Pancreas (tissue), 10 donors: Measurements from ENCODE around the gene GSG1L. TPM values are rescaled to one million over a fixed set of nuclear protein-coding genes. Genes with fewer than 3 reads are reported as not detected.
A peak's percentile ranks its signal among the peaks of the same experiment; 100 is the strongest.

Source experiments
- ATAC-seq, 4 donors: fragments of 200-7000 bp; cut with Tn5 transposase; one replicate each; pipeline versions ENCODE4 v1.8.0 to v1.9.1; 2020; ENCODE audit warnings: mild to moderate bottlenecking in 4 of 4, moderate library complexity in 4 of 4
- DNase-seq, 6 donors: peaks; one replicate each; pipeline ENCODE4 v3.0.0-alpha.2; 2020
- FAIRE-seq: peaks from 2 replicates; lab custom pipeline; 2012; peaks lifted over from hg19 to GRCh38; lab: Jason Lieb, UNC
- H3K27ac ChIP-seq, 4 donors: fragments of 200-600 bp; sonication (generic); 1 replicate in 3 of 4; 2 replicates in 1 of 4; pipeline versions ENCODE4 v1.5.0 to v1.8.0; 2020
- H3K27me3 ChIP-seq, 4 donors: fragments of 200-600 bp; one replicate each; pipeline ENCODE4 v1.8.0; 2021
- H3K36me3 ChIP-seq, 3 donors: fragments of 200-600 bp; sonication (generic) in 1 of 3; one replicate each; pipeline versions ENCODE4 v1.5.0 to v1.8.0; 2020 to 2021
- H3K4me1 ChIP-seq, 3 donors: fragments of 200-600 bp; one replicate each; pipeline ENCODE4 v1.8.0; 2021
- H3K4me3 ChIP-seq, 4 donors: fragments of 200-600 bp; sonication (generic) in 2 of 4; one replicate each; pipeline versions ENCODE4 v1.5.0 to v1.8.0; 2020 to 2021
- H3K9me3 ChIP-seq, 4 donors: fragments of 200-600 bp; one replicate each; pipeline ENCODE4 v1.8.0; 2021
- WGBS, 2 donors: extraction: QIAGEN DNeasy Blood & Tissue Kit; methylation state at CpG; one replicate each; pipeline ENCODE4 v1.1.7; 2013; 5-methylcytosine and 5-hydroxymethylcytosine counted together
- intact Hi-C, 3 donors: fragments of 100-400 bp; cut with DNase I; formaldehyde crosslinking; loops; one replicate each; pipeline versions ENCODE4 v1.11.1 to v1.14.2; 2022
- polyA plus RNA-seq, 2 donors: library from polyadenylated mRNA; stranded (reverse); fragments of 200-250 nt; gene quantifications; one replicate each; pipeline ENCODE4 v1.2.3, GENCODE V29; 2013
- total RNA-seq, 6 donors: library from RNA; stranded (reverse); fragmentation: NEBNext Ultra II Directional in 4 of 6; extraction: Animal tissue kit (Norgen Biotek cat#: 25700) in 4 of 6; gene quantifications; one replicate each; pipeline versions ENCODE4 v1.2.1 to v1.2.4, GENCODE V29; 2021 to 2023
- TF ChIP-seq, protein P1 (sequence below), 4 donors: fragments of 200-600 bp; sonication (generic) in 3 of 4; IDR thresholded peaks; one replicate each; pipeline versions ENCODE4 v1.5.0 to v1.8.0; 2021; ENCODE audit warnings: antibody characterized with exemption in 4 of 4
- donor health status: healthy with polysubstance abuse.
- donor health status: DM: no; HTN: no; CAD: no; lungs with moderate emphysema.
- donor health status: DM: no; HTN: no; CAD: no.
- donor health status: control.
- donor health status: control.
- donor health status: Bipolar disorder and iron deficiency.
- donor health status: DM: yes; HTN: yes; CAD: no.
- donor health status: DM: no; HTN: no; CAD: no.
- donor health status: DM: no; HTN: no; CAD: no.
- donor health status: DM: yes; HTN: yes; CAD: no.

GSG1L gene
- total and polyA plus RNA-seq, 8 donors: 0.02 to 0.12 TPM; not detected in 6

DNA sequence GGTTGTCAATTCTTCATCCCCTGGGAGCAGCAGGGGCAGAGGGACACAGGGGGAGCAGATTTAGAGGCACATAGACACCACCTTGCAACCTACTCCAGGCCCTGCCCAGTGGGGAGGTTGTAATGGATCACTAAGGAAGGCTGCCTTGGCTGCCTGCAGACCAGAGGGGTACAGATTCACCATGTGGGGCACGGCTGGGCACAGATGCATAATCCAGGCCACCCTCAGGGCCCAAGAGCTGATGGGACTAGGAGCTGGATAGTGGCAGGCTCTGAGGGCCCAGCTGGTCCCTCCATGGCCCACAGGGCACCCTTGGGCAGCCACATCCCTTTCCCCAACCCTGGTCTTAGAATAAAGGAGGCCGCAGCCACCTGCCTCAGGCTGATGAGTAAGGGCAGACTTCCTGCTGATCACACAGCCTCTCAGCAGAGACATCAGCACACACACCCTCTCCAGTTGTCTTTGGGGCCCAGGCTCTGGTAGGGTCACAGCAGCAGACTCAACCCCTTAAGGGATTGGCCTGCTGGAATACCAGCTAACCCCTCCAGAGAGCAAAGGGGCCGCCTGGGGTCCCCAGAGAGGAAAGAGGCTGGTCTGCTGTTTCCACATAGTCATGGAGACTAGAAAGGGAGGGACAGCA, 224.9 kb downstream of the GSG1L start:
- WGBS, 2 donors: 64 to 78% methylated on average over 3 of the region's 3 CpGs

DNA sequence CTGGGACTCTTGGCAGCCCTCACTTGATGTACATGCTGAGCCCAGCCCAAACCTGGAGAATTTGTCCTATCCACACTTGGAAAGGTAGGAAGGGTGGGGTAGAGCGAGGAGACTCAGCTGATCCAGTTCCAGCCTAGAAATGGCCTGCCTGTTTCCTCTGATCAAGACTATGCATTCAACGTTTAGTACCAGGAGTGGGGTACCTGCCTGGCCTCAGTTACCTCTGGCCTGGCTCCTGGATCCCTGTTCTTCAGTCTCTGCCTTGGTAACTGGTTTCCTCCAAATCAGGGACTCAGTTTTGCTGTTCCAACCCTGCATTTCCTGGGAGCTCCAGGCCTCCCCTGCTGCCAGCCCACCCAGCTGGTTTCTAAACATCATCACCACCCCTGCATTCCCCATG, 233.5 kb downstream of the GSG1L start:
- no peak overlapping the region for H3K4me3 ChIP-seq
- 45 to 55% methylated on average over 2 of the region's 2 CpGs for WGBS, 2 donors
- TF ChIP-seq, protein P1, sequence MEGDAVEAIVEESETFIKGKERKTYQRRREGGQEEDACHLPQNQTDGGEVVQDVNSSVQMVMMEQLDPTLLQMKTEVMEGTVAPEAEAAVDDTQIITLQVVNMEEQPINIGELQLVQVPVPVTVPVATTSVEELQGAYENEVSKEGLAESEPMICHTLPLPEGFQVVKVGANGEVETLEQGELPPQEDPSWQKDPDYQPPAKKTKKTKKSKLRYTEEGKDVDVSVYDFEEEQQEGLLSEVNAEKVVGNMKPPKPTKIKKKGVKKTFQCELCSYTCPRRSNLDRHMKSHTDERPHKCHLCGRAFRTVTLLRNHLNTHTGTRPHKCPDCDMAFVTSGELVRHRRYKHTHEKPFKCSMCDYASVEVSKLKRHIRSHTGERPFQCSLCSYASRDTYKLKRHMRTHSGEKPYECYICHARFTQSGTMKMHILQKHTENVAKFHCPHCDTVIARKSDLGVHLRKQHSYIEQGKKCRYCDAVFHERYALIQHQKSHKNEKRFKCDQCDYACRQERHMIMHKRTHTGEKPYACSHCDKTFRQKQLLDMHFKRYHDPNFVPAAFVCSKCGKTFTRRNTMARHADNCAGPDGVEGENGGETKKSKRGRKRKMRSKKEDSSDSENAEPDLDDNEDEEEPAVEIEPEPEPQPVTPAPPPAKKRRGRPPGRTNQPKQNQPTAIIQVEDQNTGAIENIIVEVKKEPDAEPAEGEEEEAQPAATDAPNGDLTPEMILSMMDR (IDR thresholded peaks at IDR 0.05): no peak
- H3K4me1 ChIP-seq: no peaks in the 10 kb centered on the region
- H3K27ac ChIP-seq: no peak overlapping the region
- DNase-seq (peak in 1 of 6 donors; percentile 3), FAIRE-seq (no peak), ATAC-seq (no peak)
- no peaks in the 10 kb centered on the region for H3K27me3 ChIP-seq
- intact Hi-C loops: no loop called here
- H3K9me3 ChIP-seq: no peaks in the 10 kb centered on the region
- no peaks in the 10 kb centered on the region for H3K36me3 ChIP-seq

More for the DNA sequence above, 224.9 kb downstream of the GSG1L start:
- no peak overlapping the region for H3K4me3 ChIP-seq
- intact Hi-C loops: no loop called here
- H3K27me3 ChIP-seq: peaks cover 0 to 4% (median 0%) of the 10 kb centered on the region in 4 donors
- DNase-seq (peak in 1 of 6 donors; percentile 16), ATAC-seq (no peak), FAIRE-seq (no peak)
- no peaks in the 10 kb centered on the region for H3K9me3 ChIP-seq
- H3K4me1 ChIP-seq: no peaks in the 10 kb centered on the region
- H3K36me3 ChIP-seq: no peaks in the 10 kb centered on the region
- TF ChIP-seq, protein P1 (IDR thresholded peaks at IDR 0.05): no peak
- no peak overlapping the region for H3K27ac ChIP-seq

DNA sequence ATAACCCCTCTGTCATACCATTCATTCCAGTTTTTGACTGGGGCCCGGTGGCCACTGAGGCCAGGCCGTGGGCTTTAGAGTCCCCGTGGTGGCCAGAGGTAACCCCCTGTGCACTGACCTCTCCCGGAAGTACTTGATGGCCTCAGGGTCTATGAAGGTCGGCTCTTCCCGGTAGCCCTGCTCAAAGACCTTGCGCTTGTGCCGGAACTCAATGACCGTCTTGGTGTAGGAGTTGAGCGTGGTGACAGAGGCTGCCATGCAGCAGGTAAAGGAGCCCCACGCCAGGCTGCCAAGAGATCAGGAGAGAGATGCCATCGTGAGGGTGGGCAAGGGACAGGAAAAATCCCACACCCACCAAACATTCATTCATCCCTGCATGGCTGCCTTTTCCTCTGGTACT, 234.8 kb downstream of the GSG1L start:
- Histone ChIP-seq H3K9me3 (no peaks in the 10 kb centered on the region), H3K4me3 (no peak overlapping the region), H3K27me3 (no peaks in the 10 kb centered on the region), H3K27ac (no peak overlapping the region), H3K36me3 (no peaks in the 10 kb centered on the region), H3K4me1 (no peaks in the 10 kb centered on the region)
- WGBS, 2 donors: 79 to 88% methylated on average over 12 of the region's 12 CpGs
- ATAC-seq (no peak), DNase-seq (peak in 1 of 6 donors; percentile 1), FAIRE-seq (no peak)
- TF ChIP-seq, protein P1 (IDR thresholded peaks at IDR 0.05): no peak
- intact Hi-C loops: no loop called here

DNA sequence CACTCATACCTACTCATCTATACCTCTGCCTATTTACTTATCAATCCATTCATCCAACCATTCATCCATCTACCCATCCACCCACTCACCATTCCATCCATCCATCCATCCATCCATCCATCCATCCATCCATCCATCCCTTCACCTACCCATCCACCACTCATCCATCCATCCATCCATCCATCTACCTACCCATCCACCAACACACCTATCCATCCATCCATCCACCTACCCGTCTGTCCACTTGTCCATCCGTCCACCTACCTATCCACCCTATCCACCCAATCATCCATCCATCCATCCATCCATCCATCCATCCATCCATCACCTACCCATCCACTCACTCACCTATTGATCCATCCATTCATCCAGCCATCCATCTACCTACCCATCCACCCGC, 235.7 kb downstream of the GSG1L start:
- TF ChIP-seq, protein P1 (IDR thresholded peaks at IDR 0.05): no peak
- FAIRE-seq (no peak), ATAC-seq (no peak), DNase-seq (no peak)
- WGBS, 2 donors: 54 to 75% methylated on average over 3 of the region's 3 CpGs
- Histone ChIP-seq H3K4me1 (no peaks in the 10 kb centered on the region), H3K27me3 (no peaks in the 10 kb centered on the region), H3K36me3 (no peaks in the 10 kb centered on the region), H3K27ac (no peak overlapping the region), H3K9me3 (no peaks in the 10 kb centered on the region), H3K4me3 (no peak overlapping the region)
- intact Hi-C loops: no loop called here

DNA sequence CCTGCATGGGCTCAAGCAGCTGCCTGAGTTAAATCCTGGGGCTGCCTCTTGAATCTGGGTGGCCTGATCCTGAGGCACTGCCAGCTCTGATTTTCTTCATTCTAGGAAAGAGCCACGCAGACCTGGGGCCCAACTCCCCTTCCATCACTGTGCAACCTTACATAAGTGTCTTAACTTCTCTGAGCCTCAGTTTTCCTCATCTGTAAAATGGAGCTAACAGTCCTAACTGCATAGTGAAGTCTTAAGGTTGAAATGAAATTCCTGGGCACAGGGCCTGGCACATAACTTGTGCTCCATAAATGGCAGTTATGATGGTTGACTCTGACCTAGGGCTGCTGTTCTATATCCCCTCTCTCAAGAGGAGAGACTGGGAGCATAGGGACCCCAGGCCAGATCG, 236.6 kb downstream of the GSG1L start:
- Histone ChIP-seq H3K4me3 (no peak overlapping the region), H3K9me3 (no peaks in the 10 kb centered on the region), H3K27me3 (no peaks in the 10 kb centered on the region), H3K4me1 (no peaks in the 10 kb centered on the region), H3K36me3 (no peaks in the 10 kb centered on the region), H3K27ac (no peak overlapping the region)
- ATAC-seq (no peak), FAIRE-seq (no peak), DNase-seq (no peak)
- 57 to 79% methylated on average over 2 of the region's 2 CpGs for WGBS, 2 donors
- TF ChIP-seq, protein P1 (IDR thresholded peaks at IDR 0.05): no peak
- intact Hi-C loops: no loop called here
